HUES6 (cell line): Measurements from ENCODE around the gene GTF2I.
"Not testable (repeated sequence)": the region's sequence is repeated elsewhere in the genome, so short reads cannot be mapped to it uniquely, and the experiment has no call there.

ENCODE experiments used
- H3K27ac ChIP-seq: 2 replicates; pipeline ENCODE4 v1.7.0; 2013; ENCODE audit warnings: low read depth, mild to moderate bottlenecking, low read length, inconsistent platforms
- H3K27me3 ChIP-seq: 2 replicates; pipeline ENCODE4 v1.6.1; 2013; ENCODE audit warnings: low read length; ENCODE audit not compliant: control insufficient read depth, insufficient read depth
- H3K36me3 ChIP-seq: 2 replicates; pipeline ENCODE4 v1.6.1; 2013; ENCODE audit warnings: low read length; ENCODE audit not compliant: control insufficient read depth, insufficient read depth
- H3K4me1 ChIP-seq: 2 replicates; pipeline ENCODE4 v1.6.1; 2013; ENCODE audit warnings: low read length; ENCODE audit not compliant: control insufficient read depth, insufficient read depth
- H3K4me3 ChIP-seq: 2 replicates; pipeline ENCODE4 v1.5.1; 2013; ENCODE audit warnings: low read depth, low read length
- H3K9ac ChIP-seq: one replicate; pipeline ENCODE4 v1.6.1; 2013; ENCODE audit warnings: mild to moderate bottlenecking, low read length
- H3K9me3 ChIP-seq: 2 replicates; pipeline ENCODE4 v1.6.1; 2013; ENCODE audit warnings: low read depth, low read length; ENCODE audit not compliant: control insufficient read depth, insufficient read depth

Gene GTF2I

DNA sequence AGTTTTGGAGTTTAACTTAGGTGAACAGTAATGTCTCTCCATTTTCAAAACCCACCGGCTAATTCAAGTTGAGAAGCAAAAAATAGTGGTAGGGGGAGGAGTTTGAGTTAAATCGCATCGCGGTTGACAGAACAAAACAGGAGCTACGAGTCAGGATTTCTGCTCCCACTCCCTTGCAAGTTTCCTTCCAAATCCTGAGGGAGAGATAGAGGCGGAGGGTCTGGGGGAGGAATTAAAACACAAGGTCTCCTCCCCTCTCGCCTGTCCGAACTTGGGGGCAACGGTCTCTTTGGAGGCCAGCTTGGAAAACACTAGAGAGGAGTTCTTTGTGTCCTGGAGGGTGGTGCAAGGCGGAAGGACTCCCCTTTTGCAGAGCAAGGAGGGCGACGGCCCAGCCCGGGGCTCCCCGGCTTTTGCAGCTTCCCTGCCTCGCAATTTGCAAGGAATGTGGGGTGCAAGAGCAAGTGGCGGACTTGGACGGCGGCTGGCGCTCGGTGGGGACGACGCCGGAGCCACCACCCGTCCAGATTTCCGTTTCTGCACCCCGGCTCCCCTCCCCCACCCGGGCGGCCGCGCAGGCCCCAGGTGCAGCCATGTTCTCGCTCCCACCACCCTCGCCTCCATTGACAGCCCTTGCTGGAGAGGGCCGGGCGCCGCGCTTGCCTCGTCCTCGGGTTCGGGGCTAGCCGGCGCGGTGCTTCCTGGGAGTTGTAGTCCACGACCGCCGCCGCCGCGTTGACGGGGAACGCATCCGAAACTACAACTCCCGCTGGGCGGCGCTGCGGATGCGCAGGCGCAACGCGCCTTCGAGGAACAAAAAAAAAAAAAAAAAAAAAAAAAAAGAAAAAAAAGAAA, 454 bp upstream of the GTF2I start:
- no peaks in the 10 kb centered on the region for H3K27me3 ChIP-seq
- H3K27ac ChIP-seq: peak overlapping the region; percentile 99
- peaks cover 31% of the 10 kb centered on the region for H3K4me1 ChIP-seq
- no peaks in the 10 kb centered on the region for H3K36me3 ChIP-seq
- H3K9ac ChIP-seq: peak overlapping the region; percentile 99
- no peaks in the 10 kb centered on the region for H3K9me3 ChIP-seq
- H3K4me3 ChIP-seq: peak overlapping the region; percentile 89

DNA sequence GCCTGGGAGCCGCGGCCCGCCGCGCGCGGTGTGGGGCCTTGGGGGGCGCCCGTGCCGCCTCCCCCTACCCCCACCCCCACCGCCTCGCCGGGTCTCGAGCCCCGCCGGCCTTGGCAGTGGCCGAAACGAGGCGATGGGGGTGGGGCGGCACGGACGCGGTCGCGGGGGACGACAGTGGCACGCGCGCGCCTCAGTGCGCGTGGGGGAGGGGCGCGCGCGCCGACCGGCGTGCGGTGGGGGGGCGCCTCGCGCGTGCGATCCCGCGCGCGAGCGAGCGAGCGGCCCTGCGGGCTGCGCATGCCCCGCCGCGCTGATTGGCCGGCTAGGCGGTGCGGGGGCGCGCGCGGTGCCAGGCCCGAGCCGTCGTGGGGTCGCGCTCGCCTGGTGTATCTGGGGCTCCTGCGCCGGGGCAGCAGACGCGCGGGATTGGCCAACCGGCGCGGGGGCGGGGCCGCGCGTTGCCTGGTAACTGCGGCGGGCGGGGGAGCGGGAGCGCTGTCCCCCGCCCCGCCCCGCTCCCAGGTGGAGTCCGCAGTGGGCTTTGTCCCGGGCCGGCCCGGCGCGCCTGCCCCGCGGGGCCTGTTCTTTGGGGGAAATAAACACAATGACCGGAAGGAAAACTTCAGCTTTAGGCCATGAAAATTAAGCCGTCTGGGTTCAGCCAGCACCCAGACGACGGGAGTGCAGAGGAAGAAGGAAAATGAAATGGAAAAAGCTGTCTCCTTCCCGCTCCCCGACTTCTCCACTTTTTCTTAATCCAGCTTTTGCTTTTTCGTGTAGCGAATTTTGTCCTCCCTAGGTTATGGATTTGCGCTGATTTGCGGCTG, 873 bp downstream of the GTF2I start:
- Histone ChIP-seq H3K36me3 (no peaks in the 10 kb centered on the region), H3K4me1 (peaks cover 42% of the 10 kb centered on the region), H3K27me3 (no peaks in the 10 kb centered on the region), H3K27ac (peak overlapping the region; percentile 98), H3K9me3 (no peaks in the 10 kb centered on the region), H3K9ac (peak overlapping the region; percentile 99), H3K4me3 (peak overlapping the region; percentile 89)

- Histone ChIP-seq H3K9ac (peak overlapping the region; percentile 98), H3K4me3 (peak overlapping the region; percentile 89), H3K4me1 (peaks cover 50% of the 10 kb centered on the region), H3K27ac (peak overlapping the region; percentile 98)
- not testable (repeated sequence) for H3K9me3 ChIP-seq, H3K36me3 ChIP-seq, H3K27me3 ChIP-seq
Measured at GRCh38 chr7:74660202-74660601, 2.7 kb downstream of the GTF2I start.

DNA sequence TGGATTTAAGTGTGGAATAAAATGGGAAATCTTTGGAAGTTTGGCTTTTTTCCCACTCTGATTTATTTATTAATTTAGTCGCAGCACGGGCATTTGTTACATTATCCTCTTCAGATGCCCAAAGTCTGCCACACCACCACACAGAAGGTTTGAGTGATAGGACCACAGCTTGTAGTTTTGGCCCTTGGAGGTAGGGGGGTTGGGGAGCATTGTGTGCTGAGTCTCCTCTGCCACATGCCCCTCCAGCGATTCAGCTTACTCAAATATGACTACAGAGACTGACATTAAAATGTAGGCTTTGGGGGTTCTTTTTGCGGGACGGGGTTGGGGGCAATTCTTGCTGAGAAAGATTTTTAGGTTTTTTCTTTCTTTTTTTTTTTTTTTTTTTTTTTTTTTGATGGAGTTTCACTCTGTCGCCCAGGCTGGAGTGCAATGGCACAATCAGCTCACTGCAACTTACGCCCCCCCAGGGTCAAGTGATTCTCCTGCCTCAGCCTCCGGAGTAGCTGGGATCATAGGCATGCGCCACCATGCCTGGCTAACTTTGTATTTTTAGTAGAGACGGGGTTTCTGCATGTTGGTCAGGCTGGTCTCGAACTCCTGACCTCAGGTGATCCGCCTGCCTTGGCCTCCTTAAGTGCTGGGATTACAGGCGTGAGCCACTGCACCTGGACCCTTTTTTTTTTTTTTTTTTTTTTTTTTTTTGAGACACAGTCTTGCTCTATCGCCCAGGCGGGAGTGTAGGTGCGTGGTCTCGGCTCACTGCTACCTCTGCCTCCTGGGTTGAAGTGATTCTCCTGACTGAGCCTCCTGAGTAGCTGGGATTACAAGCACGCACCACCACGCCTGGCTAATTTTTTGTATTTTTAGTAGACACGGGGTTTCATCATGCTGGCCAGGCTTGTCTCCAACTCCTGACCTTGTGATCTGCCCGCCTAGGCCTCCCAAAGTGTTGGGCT, 4.6 kb downstream of the GTF2I start:
- peak overlapping the region; percentile 55 for H3K27ac ChIP-seq
- H3K9me3 ChIP-seq, H3K27me3 ChIP-seq: not testable (repeated sequence)
- peak overlapping the region; percentile 50 for H3K9ac ChIP-seq
- H3K36me3 ChIP-seq: peaks cover 16% of the 10 kb centered on the region
- peaks cover 39% of the 10 kb centered on the region for H3K4me1 ChIP-seq
- H3K4me3 ChIP-seq: 0 out of 2 replicates have a peak overlapping the region, but pooled peaks have one; percentile 89

DNA sequence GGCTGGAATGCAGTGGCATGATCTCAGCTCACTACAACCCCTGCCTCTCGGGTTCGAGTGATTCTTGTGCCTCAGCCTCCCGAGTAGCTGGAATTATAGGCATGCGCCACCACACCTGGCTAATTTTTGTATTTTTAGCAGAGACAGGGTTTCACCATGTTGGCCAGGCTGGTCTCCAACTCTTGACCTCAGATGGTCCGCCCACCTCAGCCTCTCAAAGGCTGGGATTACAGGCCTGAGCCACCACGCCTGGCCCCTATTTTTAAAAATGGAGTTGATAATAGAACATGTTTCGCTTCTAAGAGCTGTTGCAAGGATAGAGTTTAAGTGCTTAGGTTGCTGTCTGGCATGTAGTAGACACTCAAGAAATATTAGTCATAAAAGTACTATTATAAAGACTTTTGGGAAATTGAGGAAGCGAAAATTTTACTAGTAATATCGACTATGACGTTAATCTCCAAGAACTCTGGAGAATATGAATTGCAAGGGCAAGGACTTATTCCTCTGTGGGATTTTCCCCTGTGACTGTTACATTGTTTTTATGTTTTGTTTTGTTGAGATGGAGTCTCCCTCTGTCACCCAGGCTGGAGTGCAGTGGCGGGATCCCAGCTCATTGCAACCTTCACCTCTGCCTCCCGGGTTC, 7.9 kb downstream of the GTF2I start:
- H3K27ac ChIP-seq: no peak overlapping the region
- H3K36me3 ChIP-seq: peaks cover 23% of the 10 kb centered on the region
- H3K4me1 ChIP-seq: peaks cover 32% of the 10 kb centered on the region
- H3K4me3 ChIP-seq: no peak overlapping the region
- H3K9me3 ChIP-seq: no peaks in the 10 kb centered on the region
- no peak overlapping the region for H3K9ac ChIP-seq
- no peaks in the 10 kb centered on the region for H3K27me3 ChIP-seq

DNA sequence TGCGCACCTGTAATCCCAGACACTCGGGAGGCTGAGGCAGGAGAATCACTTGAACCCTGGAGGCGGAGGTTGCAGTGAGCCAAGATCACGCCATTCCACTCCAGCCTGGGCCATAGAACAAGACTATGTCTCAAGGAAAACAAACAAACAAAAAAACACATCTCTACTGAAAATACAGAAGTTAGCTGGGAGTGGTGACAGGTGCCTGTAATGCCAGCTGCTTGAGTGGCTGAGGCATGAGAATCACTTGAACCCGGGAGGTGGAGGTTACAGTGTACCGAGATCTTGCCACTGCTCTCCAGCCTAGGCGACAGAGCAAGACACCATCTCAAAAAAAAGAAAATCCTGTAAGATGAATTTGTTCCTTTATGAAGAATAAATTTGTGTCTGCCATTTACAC, 9.5 kb downstream of the GTF2I start:
- H3K9me3 ChIP-seq, H3K27me3 ChIP-seq, H3K4me3 ChIP-seq, H3K27ac ChIP-seq, H3K9ac ChIP-seq: not testable (repeated sequence)
- peaks cover 19% of the 10 kb centered on the region for H3K4me1 ChIP-seq
- peaks cover 23% of the 10 kb centered on the region for H3K36me3 ChIP-seq

GRCh38 chr7:74667520-74667919, 10.0 kb downstream of the GTF2I start:
- H3K9me3 ChIP-seq, H3K4me3 ChIP-seq, H3K9ac ChIP-seq, H3K27me3 ChIP-seq, H3K27ac ChIP-seq: not testable (repeated sequence)
- peaks cover 17% of the 10 kb centered on the region for H3K4me1 ChIP-seq
- H3K36me3 ChIP-seq: peaks cover 23% of the 10 kb centered on the region

GRCh38 chr7:74671602-74672001, 14.1 kb downstream of the GTF2I start:
- no peak overlapping the region for H3K9ac ChIP-seq
- peaks cover 17% of the 10 kb centered on the region for H3K36me3 ChIP-seq
- H3K4me3 ChIP-seq: no peak overlapping the region
- no peaks in the 10 kb centered on the region for H3K27me3 ChIP-seq
- peaks cover 4% of the 10 kb centered on the region; the same call in 1 of the 2 replicates for H3K4me1 ChIP-seq
- H3K9me3 ChIP-seq: no peaks in the 10 kb centered on the region
- no peak overlapping the region for H3K27ac ChIP-seq

GRCh38 chr7:74672343-74672915, 14.9 kb downstream of the GTF2I start:
- H3K4me1 ChIP-seq: peaks cover 4% of the 10 kb centered on the region; the same call in 1 of the 2 replicates
- no peak overlapping the region for H3K4me3 ChIP-seq
- peaks cover 11% of the 10 kb centered on the region for H3K36me3 ChIP-seq
- no peaks in the 10 kb centered on the region for H3K27me3 ChIP-seq
- H3K9ac ChIP-seq: no peak overlapping the region
- H3K9me3 ChIP-seq: no peaks in the 10 kb centered on the region
- H3K27ac ChIP-seq: no peak overlapping the region

GRCh38 chr7:74674166-74674565, 16.6 kb downstream of the GTF2I start:
- no peak overlapping the region for H3K9ac ChIP-seq
- no peak overlapping the region for H3K27ac ChIP-seq
- H3K27me3 ChIP-seq: no peaks in the 10 kb centered on the region
- no peak overlapping the region for H3K4me3 ChIP-seq
- H3K9me3 ChIP-seq: no peaks in the 10 kb centered on the region
- peaks cover 4% of the 10 kb centered on the region; the same call in 1 of the 2 replicates for H3K4me1 ChIP-seq
- peaks cover 13% of the 10 kb centered on the region for H3K36me3 ChIP-seq
